Common myeloid progenitor, CD34-positive (primary cell): ENCODE results near the gene CASP5.

Source experiments
- CTCF ChIA-PET: fragments of 350-600 bp; sonication (Branson Sonifier 250); formaldehyde crosslinking; loops from one replicate; lab custom pipeline; 2021; ENCODE audit warnings: antibody characterized with exemption; lab: Charles Lee
- POLR2A ChIA-PET: fragments of 350-600 bp; sonication (Branson Sonifier 250); formaldehyde crosslinking; loops from one replicate; lab custom pipeline; 2021; ENCODE audit warnings: antibody characterized with exemption; lab: Charles Lee
- DNase-seq, 3 donors: peaks; one replicate each; pipeline versions ENCODE4 v3.0.0 to v3.0.0-alpha.2; 2013
- H3K27ac ChIP-seq, 2 experiments: 1 replicate in 1 of 2; 2 replicates in 1 of 2; pipeline ENCODE4 v1.7.0; 2013; ENCODE audit warnings: inconsistent platforms in 2 of 2, low read length in 2 of 2, mild to moderate bottlenecking in 2 of 2, low read depth in 1 of 2, moderate library complexity in 1 of 2; ENCODE audit not compliant: severe bottlenecking in 2 of 2, insufficient read depth in 1 of 2, poor library complexity in 1 of 2
- H3K27me3 ChIP-seq, 5 experiments: replicated peaks in 2 of 5; 1 replicate in 3 of 5; 2 replicates in 2 of 5; pipeline versions ENCODE4 v1.6.1 to v1.7.0; 2013; ENCODE audit warnings: low read length in 4 of 5, mild to moderate bottlenecking in 2 of 5, moderate library complexity in 2 of 5, inconsistent platforms in 1 of 5; ENCODE audit not compliant: insufficient read depth in 5 of 5, control insufficient read depth in 4 of 5
- H3K36me3 ChIP-seq, 4 experiments: 1 replicate in 2 of 4; 2 replicates in 2 of 4; pipeline versions ENCODE4 v1.6.1 to v1.7.0; 2013; ENCODE audit warnings: low read length in 3 of 4, control low read depth in 1 of 4, mild to moderate bottlenecking in 1 of 4; ENCODE audit not compliant: control insufficient read depth in 4 of 4, insufficient read depth in 4 of 4
- H3K4me1 ChIP-seq, 4 experiments: 1 replicate in 3 of 4; 2 replicates in 1 of 4; pipeline versions ENCODE4 v1.6.1 to v1.7.1; 2013; ENCODE audit warnings: low read length in 3 of 4, mild to moderate bottlenecking in 3 of 4, control low read depth in 1 of 4, inconsistent platforms in 1 of 4, moderate library complexity in 1 of 4; ENCODE audit not compliant: control insufficient read depth in 4 of 4, insufficient read depth in 4 of 4; ENCODE audit errors: control extremely low read depth in 1 of 4
- H3K4me3 ChIP-seq, 7 experiments: 1 replicate in 4 of 7; 2 replicates in 3 of 7; pipeline versions ENCODE4 v1.5.1 to v1.7.0; 2013; ENCODE audit warnings: mild to moderate bottlenecking in 7 of 7, low read length in 6 of 7, moderate library complexity in 6 of 7, inconsistent platforms in 2 of 7, low read depth in 2 of 7, control low read depth in 1 of 7; ENCODE audit not compliant: insufficient read depth in 4 of 7, control insufficient read depth in 1 of 7; ENCODE audit errors: extremely low read depth in 1 of 7
- H3K9me3 ChIP-seq, 5 experiments: 1 replicate in 4 of 5; 2 replicates in 1 of 5; pipeline versions ENCODE4 v1.6.1 to v1.7.1; 2013; ENCODE audit warnings: low read length in 4 of 5, mild to moderate bottlenecking in 2 of 5, inconsistent platforms in 1 of 5, low read depth in 1 of 5, moderate library complexity in 1 of 5; ENCODE audit not compliant: control insufficient read depth in 4 of 5, insufficient read depth in 2 of 5; ENCODE audit errors: control extremely low read depth in 1 of 5
- WGBS: methylation state at CpG from one replicate; pipeline ENCODE4 v1.1.5; 2013; ENCODE audit not compliant: insufficient coverage; 5-methylcytosine and 5-hydroxymethylcytosine counted together

CASP5 gene

GRCh38 chr11:104968856-104969776 lies 53.9 kb downstream of the CASP5 start:
- DNase-seq: peak in 2 of 3 donors; percentile 46 to 50
- Histone ChIP-seq H3K27ac (peak overlapping the region; percentile 92 to 93), H3K27me3 (no peaks in the 10 kb centered on the region), H3K9me3 (peaks cover 0 to 14% (median 4%) of the 10 kb centered on the region in 5 experiments), H3K36me3 (peaks cover 2 to 5% (median 4%) of the 10 kb centered on the region in 4 experiments), H3K4me1 (peaks cover 10 to 36% (median 20%) of the 10 kb centered on the region in 4 experiments), H3K4me3 (peak overlapping the region in 5 of 7 experiments; percentile 69 to 96 (median 89))
- 87% methylated on average over 13 of the region's 16 CpGs for WGBS
- CTCF ChIA-PET: interaction anchor here (1.1 to 1.4 kb wide), 2 partner anchors 14 to 22 kb away, joined by 3 to 6 read pairs; no protein-coding TSS in a partner anchor
- POLR2A ChIA-PET: no interaction called here

DNA sequence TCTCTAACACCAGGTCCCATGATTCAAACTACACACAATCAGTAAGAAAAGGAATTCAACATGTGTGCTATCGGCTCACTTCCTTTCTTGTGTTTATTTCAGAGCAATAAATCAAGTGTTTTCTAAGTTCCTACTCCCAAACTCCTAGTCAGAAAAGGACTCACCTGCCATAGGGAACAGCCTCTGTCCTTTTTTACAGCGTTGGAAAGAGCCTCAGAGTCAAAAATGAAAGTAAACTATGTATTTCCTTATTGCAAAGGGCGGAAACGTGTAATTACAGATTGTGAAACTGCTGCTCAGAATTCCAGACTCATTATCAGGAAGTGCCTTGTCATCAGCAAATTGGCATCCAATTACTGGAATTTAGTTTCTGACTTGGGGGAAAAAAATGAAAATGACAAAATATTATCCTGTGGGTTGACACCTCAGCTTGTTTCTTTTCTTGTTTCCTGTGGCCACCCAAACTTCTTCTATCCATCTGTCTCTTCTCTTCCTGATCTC lies 54.6 kb downstream of the CASP5 start, which contains the start of gene CASP4:
TSS of gene CASP4 (minus strand) at position 220 of the 501 bp plus-strand sequence. CDS start at position 171, 49 bp downstream.
- POLR2A ChIA-PET: no interaction called here
- 0% methylated on average over 4 of the region's 4 CpGs for WGBS

GRCh38 chr11:104967534-104968354 lies 55.2 kb downstream of the CASP5 start:
- Histone ChIP-seq H3K4me3 (peak overlapping the region in 6 of 7 experiments; percentile 69 to 96 (median 82)), H3K4me1 (peaks cover 10 to 36% (median 20%) of the 10 kb centered on the region in 4 experiments), H3K27me3 (no peaks in the 10 kb centered on the region), H3K27ac (peak overlapping the region; percentile 92 to 93), H3K9me3 (peaks cover 2 to 22% (median 5%) of the 10 kb centered on the region in 5 experiments), H3K36me3 (peaks cover 2 to 18% (median 10%) of the 10 kb centered on the region in 4 experiments)
- ChIA-PET CTCF (interaction anchor here (1.0 to 1.4 kb wide), 4 partner anchors 19 to 33 kb away, joined by 3 to 6 read pairs (median 3); no protein-coding TSS in a partner anchor), POLR2A (interaction anchor here (0.6 kb wide), 1 partner anchor 27 kb away, joined by 3 read pairs; no protein-coding TSS in a partner anchor)
- peak in 1 of 3 donors; percentile 40 for DNase-seq
- 0% methylated on average over 1 of the region's 11 CpGs for WGBS

More for the DNA sequence above, 54.6 kb downstream of the CASP5 start, which contains the start of gene CASP4:
- H3K9me3 ChIP-seq: peaks cover 2 to 17% (median 5%) of the 10 kb centered on the region in 5 experiments
- peaks cover 10 to 36% (median 20%) of the 10 kb centered on the region in 4 experiments for H3K4me1 ChIP-seq
- H3K4me3 ChIP-seq: peak within 1 kb of the TSS in 6 of 7 experiments; percentile 69 to 96 (median 82)
- H3K36me3 ChIP-seq: peaks cover 2 to 11% (median 8%) of the 10 kb centered on the region in 4 experiments
- CTCF ChIA-PET: interaction anchor here (1.4 kb wide), 1 partner anchor 22 kb away, joined by 6 read pairs; no protein-coding TSS in a partner anchor
- DNase-seq: peak; percentile 83 to 90 (median 84)
- peak within 1 kb of the TSS; percentile 92 to 93 for H3K27ac ChIP-seq
- no peaks in the 10 kb centered on the region for H3K27me3 ChIP-seq

- ChIA-PET POLR2A (no interaction called here), CTCF (interaction anchor here (1.1 kb wide), 1 partner anchor 9 kb away, joined by 3 read pairs; no protein-coding TSS in a partner anchor)
- H3K27ac ChIP-seq: no peak overlapping the region
- peaks cover 9 to 37% (median 25%) of the 10 kb centered on the region in 4 experiments for H3K36me3 ChIP-seq
- WGBS: 94% methylated on average over 5 of the region's 5 CpGs
- no peaks in the 10 kb centered on the region for H3K27me3 ChIP-seq
- H3K9me3 ChIP-seq: peaks cover 2 to 33% (median 5%) of the 10 kb centered on the region in 5 experiments
- peak overlapping the region in 1 of 7 experiments; percentile 1 for H3K4me3 ChIP-seq
- H3K4me1 ChIP-seq: peaks cover 10 to 36% (median 20%) of the 10 kb centered on the region in 4 experiments
- DNase-seq: no peak
Measured at GRCh38 chr11:104965735-104966134, 57.2 kb downstream of the CASP5 start.

GRCh38 chr11:104964247-104964646 lies 58.7 kb downstream of the CASP5 start:
- Histone ChIP-seq H3K4me1 (peaks cover 10 to 35% (median 20%) of the 10 kb centered on the region in 4 experiments), H3K9me3 (peaks cover 2 to 33% (median 5%) of the 10 kb centered on the region in 5 experiments), H3K27ac (no peak overlapping the region), H3K36me3 (peaks cover 9 to 37% (median 26%) of the 10 kb centered on the region in 4 experiments), H3K27me3 (no peaks in the 10 kb centered on the region), H3K4me3 (no peak overlapping the region)
- CTCF ChIA-PET: interaction anchor here (1.4 kb wide), 1 partner anchor 17 kb away, joined by 3 read pairs; no protein-coding TSS in a partner anchor
- WGBS: 88% methylated on average over 1 of the region's 1 CpG
- POLR2A ChIA-PET: no interaction called here
- DNase-seq: peak in 2 of 3 donors; percentile 28 to 47

DNA sequence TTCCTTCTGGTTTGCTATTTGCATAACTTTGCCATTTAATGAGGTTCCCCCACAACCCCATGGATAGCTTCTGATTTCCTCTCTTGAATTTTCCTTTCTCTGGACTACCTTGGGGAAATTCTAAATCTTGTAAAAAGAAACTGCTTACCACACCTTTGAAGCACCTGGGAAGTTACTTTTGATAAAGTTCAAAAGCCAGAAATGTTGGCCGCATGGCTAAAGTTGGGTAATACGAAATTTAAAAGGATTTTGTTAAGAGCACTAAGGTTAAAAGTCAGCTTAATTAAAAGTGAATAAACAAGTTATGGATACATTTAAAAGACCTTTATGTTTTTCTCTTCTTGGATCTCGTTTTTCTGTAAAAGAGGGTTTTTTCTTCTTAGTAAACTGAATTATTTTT lies 60.1 kb downstream of the CASP5 start:
- Histone ChIP-seq H3K4me1 (peaks cover 8 to 23% (median 16%) of the 10 kb centered on the region in 4 experiments), H3K27ac (no peak overlapping the region), H3K27me3 (no peaks in the 10 kb centered on the region), H3K4me3 (no peak overlapping the region), H3K9me3 (peaks cover 3 to 33% (median 5%) of the 10 kb centered on the region in 5 experiments), H3K36me3 (peaks cover 12 to 43% (median 26%) of the 10 kb centered on the region in 4 experiments)
- DNase-seq: no peak
- CTCF ChIA-PET: interaction anchor here (1.4 to 1.6 kb wide), 2 partner anchors 12 to 16 kb away, joined by 3 to 5 read pairs; no protein-coding TSS in a partner anchor
- WGBS: 100% methylated on average over 2 of the region's 3 CpGs
- POLR2A ChIA-PET: no interaction called here
